22Rv1 (cell line): ENCODE data around the gene KISS1R.

Source experiments
- CTCF ChIP-seq: fragments of 450-650 bp; IDR thresholded peaks from 2 replicates; pipeline ENCODE4 v1.5.1; 2017; ENCODE audit warnings: mild to moderate bottlenecking
- ZFX ChIP-seq: fragments of 450-650 bp; IDR thresholded peaks from 2 replicates; pipeline ENCODE4 v1.6.1; 2017; ENCODE audit warnings: antibody characterized with exemption, borderline replicate concordance

GRCh38 chr19:873561-874041, 43.5 kb upstream of the KISS1R start:
- no peak for TF ChIP-seq CTCF
- no peak for TF ChIP-seq ZFX
